Thoracic aorta (tissue), 2 donors: ENCODE data around the gene CHAC2. TPM values are rescaled to one million over a fixed set of nuclear protein-coding genes. Genes with fewer than 3 reads are reported as not detected.

Experiments used
- ATAC-seq: fragments of 150-250 bp; one replicate; pipeline ENCODE4 v1.8.0; 2017; ENCODE audit warnings: low read depth; ENCODE audit not compliant: insufficient number of reproducible peaks, low FRiP score
- DNase-seq: peaks from one replicate; pipeline ENCODE4 v3.0.0-alpha.2; 2020; ENCODE audit warnings: low spot score
- H3K27ac ChIP-seq, 2 donors: fragments of 200-600 bp; sonication (generic); 1 replicate in 1 of 2; 2 replicates in 1 of 2; pipeline ENCODE4 v1.5.1; 2016; ENCODE audit warnings: mild to moderate bottlenecking in 2 of 2, moderate library complexity in 2 of 2
- H3K27me3 ChIP-seq: fragments of 200-600 bp; sonication (generic); replicated peaks from 2 replicates; pipeline ENCODE4 v1.6.0; 2016; ENCODE audit warnings: mild to moderate bottlenecking; ENCODE audit not compliant: insufficient read depth
- H3K36me3 ChIP-seq: fragments of 200-600 bp; sonication (generic); one replicate; pipeline ENCODE4 v1.5.1; 2016
- H3K4me1 ChIP-seq, 2 donors: fragments of 200-600 bp; sonication (generic); 1 replicate in 1 of 2; 2 replicates in 1 of 2; pipeline versions ENCODE4 v1.5.1 to v1.6.0; 2016; ENCODE audit warnings: low read depth in 2 of 2, mild to moderate bottlenecking in 1 of 2; ENCODE audit not compliant: control insufficient read depth in 1 of 2
- H3K4me3 ChIP-seq: fragments of 200-600 bp; sonication (generic); 2 replicates; pipeline ENCODE4 v1.5.1; 2016; ENCODE audit warnings: mild to moderate bottlenecking
- H3K9me3 ChIP-seq: fragments of 200-600 bp; sonication (generic); 2 replicates; pipeline ENCODE4 v1.5.1; 2016
- total RNA-seq, 2 donors: library from RNA; depleted of rRNA; stranded (reverse); fragments of >200 nt; gene quantifications; one replicate each; pipeline versions ENCODE4 v1.1.0 to v1.2.3, GENCODE V29; 2016
- TF ChIP-seq, protein P1 (sequence below): fragments of 200-600 bp; sonication (generic); IDR thresholded peaks from one replicate; pipeline ENCODE4 v1.5.1; 2019; ENCODE audit warnings: antibody characterized with exemption

Gene CHAC2
- total RNA-seq, 2 donors from 2014 or later: 1.5 to 1.8 TPM

- ATAC-seq (no peak), DNase-seq (no peak)
- Histone ChIP-seq H3K4me3 (no peak overlapping the region), H3K4me1 (peaks cover 9 to 22% of the 10 kb centered on the region in 2 donors), H3K27me3 (no peaks in the 10 kb centered on the region), H3K36me3 (peaks cover 16% of the 10 kb centered on the region), H3K27ac (no peak overlapping the region), H3K9me3 (no peaks in the 10 kb centered on the region)
- TF ChIP-seq, protein P1, sequence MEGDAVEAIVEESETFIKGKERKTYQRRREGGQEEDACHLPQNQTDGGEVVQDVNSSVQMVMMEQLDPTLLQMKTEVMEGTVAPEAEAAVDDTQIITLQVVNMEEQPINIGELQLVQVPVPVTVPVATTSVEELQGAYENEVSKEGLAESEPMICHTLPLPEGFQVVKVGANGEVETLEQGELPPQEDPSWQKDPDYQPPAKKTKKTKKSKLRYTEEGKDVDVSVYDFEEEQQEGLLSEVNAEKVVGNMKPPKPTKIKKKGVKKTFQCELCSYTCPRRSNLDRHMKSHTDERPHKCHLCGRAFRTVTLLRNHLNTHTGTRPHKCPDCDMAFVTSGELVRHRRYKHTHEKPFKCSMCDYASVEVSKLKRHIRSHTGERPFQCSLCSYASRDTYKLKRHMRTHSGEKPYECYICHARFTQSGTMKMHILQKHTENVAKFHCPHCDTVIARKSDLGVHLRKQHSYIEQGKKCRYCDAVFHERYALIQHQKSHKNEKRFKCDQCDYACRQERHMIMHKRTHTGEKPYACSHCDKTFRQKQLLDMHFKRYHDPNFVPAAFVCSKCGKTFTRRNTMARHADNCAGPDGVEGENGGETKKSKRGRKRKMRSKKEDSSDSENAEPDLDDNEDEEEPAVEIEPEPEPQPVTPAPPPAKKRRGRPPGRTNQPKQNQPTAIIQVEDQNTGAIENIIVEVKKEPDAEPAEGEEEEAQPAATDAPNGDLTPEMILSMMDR: no peak
Observed at GRCh38 chr2:53793821-53794220, 26.2 kb downstream of the CHAC2 start.

- DNase-seq (no peak), ATAC-seq (no peak)
- Histone ChIP-seq H3K27me3 (no peaks in the 10 kb centered on the region), H3K4me3 (no peak overlapping the region), H3K36me3 (peaks cover 35% of the 10 kb centered on the region), H3K4me1 (no peaks in the 10 kb centered on the region), H3K27ac (no peak overlapping the region), H3K9me3 (no peaks in the 10 kb centered on the region)
- TF ChIP-seq, protein P1: no peak
Observed at GRCh38 chr2:53801547-53801946, 33.9 kb downstream of the CHAC2 start.

DNA sequence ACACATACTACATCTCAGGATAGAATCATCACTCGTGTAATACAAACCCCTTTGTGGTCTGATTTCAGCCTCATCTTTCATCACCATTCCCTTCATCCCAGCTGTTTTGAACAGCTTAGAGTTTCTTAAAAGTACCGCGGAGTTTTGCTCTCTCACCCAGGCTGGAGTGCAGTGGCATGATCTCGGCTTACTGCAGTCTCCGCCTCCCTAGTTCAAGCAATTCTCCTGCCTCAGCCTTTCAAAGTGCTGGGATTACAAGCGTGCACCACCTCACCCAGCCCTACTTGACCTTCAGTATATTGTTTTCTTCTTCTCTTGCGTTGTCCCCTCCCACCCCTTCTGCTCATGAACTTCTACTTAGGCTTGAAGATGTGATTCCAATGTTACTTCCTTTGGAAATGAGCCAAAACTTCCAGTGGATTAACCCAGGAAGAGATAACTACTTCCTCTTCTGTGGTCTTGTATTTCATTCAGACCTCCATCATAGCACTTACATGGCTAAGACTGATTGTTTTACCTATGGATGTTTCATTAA, 35.1 kb downstream of the CHAC2 start:
- TF ChIP-seq, protein P1: no peak
- DNase-seq (no peak), ATAC-seq (no peak)
- no peaks in the 10 kb centered on the region for H3K27me3 ChIP-seq
- H3K27ac ChIP-seq: no peak overlapping the region
- no peak overlapping the region for H3K4me3 ChIP-seq
- H3K36me3 ChIP-seq: peaks cover 41% of the 10 kb centered on the region
- no peaks in the 10 kb centered on the region for H3K4me1 ChIP-seq
- no peaks in the 10 kb centered on the region for H3K9me3 ChIP-seq

GRCh38 chr2:53811601-53812000, 44.0 kb downstream of the CHAC2 start:
- TF ChIP-seq, protein P1: no peak
- Histone ChIP-seq H3K27ac (no peak overlapping the region), H3K36me3 (peaks cover 65% of the 10 kb centered on the region), H3K9me3 (no peaks in the 10 kb centered on the region), H3K4me1 (no peaks in the 10 kb centered on the region), H3K4me3 (no peak overlapping the region), H3K27me3 (no peaks in the 10 kb centered on the region)
- ATAC-seq (no peak), DNase-seq (no peak)

DNA sequence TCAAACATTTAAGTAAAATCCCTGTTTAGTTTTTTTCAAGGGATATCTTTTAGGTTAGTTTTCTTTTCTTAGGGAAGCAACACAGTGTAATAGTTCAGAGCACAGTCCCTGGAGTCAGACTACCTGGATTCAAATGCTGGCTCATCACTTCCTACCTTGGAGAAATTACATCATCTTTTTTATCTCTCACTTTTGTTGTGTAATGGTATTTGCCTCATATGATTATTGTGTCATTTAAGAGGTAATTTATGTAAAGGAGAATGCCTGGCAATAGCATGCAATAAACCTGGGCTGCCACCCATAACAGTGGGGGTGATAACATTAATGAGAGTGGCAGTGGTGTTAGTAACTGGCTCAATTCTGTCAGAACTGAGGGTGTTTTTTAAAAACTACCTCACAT, 45.5 kb downstream of the CHAC2 start:
- no peak overlapping the region for H3K27ac ChIP-seq
- ATAC-seq (no peak), DNase-seq (no peak)
- H3K36me3 ChIP-seq: peaks cover 57% of the 10 kb centered on the region
- no peak overlapping the region for H3K4me3 ChIP-seq
- H3K9me3 ChIP-seq: no peaks in the 10 kb centered on the region
- no peaks in the 10 kb centered on the region for H3K27me3 ChIP-seq
- H3K4me1 ChIP-seq: no peaks in the 10 kb centered on the region
- TF ChIP-seq, protein P1: no peak
